ENCODE results near the gene IDH3G. TPM values are rescaled to one million over a fixed set of nuclear protein-coding genes. Genes with fewer than 3 reads are reported as not detected.

IDH3G gene
- polyA plus RNA-seq, 3 donors, result 115 to 201 (median 130) TPM

GRCh38 chrX:153807976-153808375 lies 13.8 kb upstream of the IDH3G start:
- Histone ChIP-seq H3K36me3 (replicated peaks in 1 of 2; ENCODE audit: control insufficient read depth in 1 of 2, insufficient read depth in 2 of 2, low read length in 2 of 2) (no peaks in the 10 kb centered on the region), H3K9me3 (replicated peaks in 1 of 2; ENCODE audit: control insufficient read depth in 1 of 2, insufficient read depth in 1 of 2, low read length in 2 of 2) (no peaks in the 10 kb centered on the region), H3K27ac (ENCODE audit: low read depth in 1 of 2, low read length in 2 of 2) (no peak overlapping the region), H4K20me1 (ENCODE audit: insufficient read depth, low read length) (no peaks in the 10 kb centered on the region), H3K9ac (ENCODE audit: insufficient read depth, low read length, poor library complexity, severe bottlenecking) (no peak overlapping the region), H2AFZ (ENCODE audit: insufficient read depth, low read depth, low read length, poor library complexity, severe bottlenecking) (no peak overlapping the region), H3K27me3 (ENCODE audit: control insufficient read depth in 2 of 2, insufficient read depth in 2 of 2, low read length in 2 of 2) (no peaks in the 10 kb centered on the region), H3K79me2 (ENCODE audit: insufficient read depth, low read length) (no peaks in the 10 kb centered on the region), H3K4me3 (replicated peaks in 1 of 3; ENCODE audit: low read depth in 2 of 3, low read length in 3 of 3) (no peak overlapping the region), H3K4me1 (ENCODE audit: control insufficient read depth in 1 of 2, insufficient read depth in 2 of 2, low read length in 2 of 2) (no peaks in the 10 kb centered on the region), H3K4me2 (replicated peaks; ENCODE audit: extremely low read depth, low read length, poor library complexity, severe bottlenecking) (no peak overlapping the region)
- TF ChIP-seq CTCF (IDR thresholded peaks at IDR 0.05), result no peak
- 95% methylated on average over 15 of the region's 19 CpGs for WGBS (ENCODE audit: insufficient coverage)
- peaks cover 15 to 35% (median 21%) of the 10 kb centered on the region in 3 donors for H3K27me3 Mint-ChIP-seq (ENCODE audit: low read depth in 3 of 3)
- no peaks in the 10 kb centered on the region for H3K4me1 Mint-ChIP-seq
- H3K4me3 Mint-ChIP-seq, result no peak overlapping the region
- intact Hi-C loops (cut with micrococcal nuclease), result no loop called here
- no peaks in the 10 kb centered on the region for H3K36me3 Mint-ChIP-seq
- H3K9me3 Mint-ChIP-seq, result peaks cover 0 to 28% (median 6%) of the 10 kb centered on the region in 7 donors
- H3K27ac Mint-ChIP-seq, result no peak overlapping the region
- no peak for DNase-seq

GRCh38 chrX:153806999-153807575 lies 12.9 kb upstream of the IDH3G start:
- intact Hi-C loops (cut with micrococcal nuclease), result no loop called here
- 95% methylated on average over 4 of the region's 28 CpGs for WGBS (ENCODE audit: insufficient coverage)
- Histone ChIP-seq H2AFZ (ENCODE audit: insufficient read depth, low read depth, low read length, poor library complexity, severe bottlenecking) (no peak overlapping the region), H4K20me1 (ENCODE audit: insufficient read depth, low read length) (no peaks in the 10 kb centered on the region), H3K27me3 (ENCODE audit: control insufficient read depth in 2 of 2, insufficient read depth in 2 of 2, low read length in 2 of 2) (no peaks in the 10 kb centered on the region), H3K4me1 (ENCODE audit: control insufficient read depth in 1 of 2, insufficient read depth in 2 of 2, low read length in 2 of 2) (no peaks in the 10 kb centered on the region), H3K79me2 (ENCODE audit: insufficient read depth, low read length) (no peaks in the 10 kb centered on the region), H3K4me2 (replicated peaks; ENCODE audit: extremely low read depth, low read length, poor library complexity, severe bottlenecking) (no peak overlapping the region), H3K36me3 (replicated peaks in 1 of 2; ENCODE audit: control insufficient read depth in 1 of 2, insufficient read depth in 2 of 2, low read length in 2 of 2) (no peaks in the 10 kb centered on the region), H3K4me3 (replicated peaks in 1 of 3; ENCODE audit: low read depth in 2 of 3, low read length in 3 of 3) (no peak overlapping the region), H3K27ac (ENCODE audit: low read depth in 1 of 2, low read length in 2 of 2) (no peak overlapping the region), H3K9ac (ENCODE audit: insufficient read depth, low read length, poor library complexity, severe bottlenecking) (no peak overlapping the region), H3K9me3 (replicated peaks in 1 of 2; ENCODE audit: control insufficient read depth in 1 of 2, insufficient read depth in 1 of 2, low read length in 2 of 2) (no peaks in the 10 kb centered on the region)
- H3K27ac Mint-ChIP-seq, result no peak overlapping the region
- peaks cover 12 to 37% (median 24%) of the 10 kb centered on the region in 3 donors for H3K27me3 Mint-ChIP-seq (ENCODE audit: low read depth in 3 of 3)
- DNase-seq, result no peak
- peaks cover 0 to 28% (median 6%) of the 10 kb centered on the region in 7 donors for H3K9me3 Mint-ChIP-seq
- H3K36me3 Mint-ChIP-seq, result no peaks in the 10 kb centered on the region
- H3K4me1 Mint-ChIP-seq, result no peaks in the 10 kb centered on the region
- TF ChIP-seq CTCF (IDR thresholded peaks at IDR 0.05), result no peak
- no peak overlapping the region for H3K4me3 Mint-ChIP-seq
